GM19043 (cell line): ENCODE data around the gene KRT16.
"Not testable (repeated sequence)": the region's sequence is repeated elsewhere in the genome, so short reads cannot be mapped to it uniquely, and the experiment has no call there.

Source experiments
- ATAC-seq: cut with Tn5 transposase; IDR thresholded peaks from one replicate; pipeline ENCODE4 v1.9.1; 2021; ENCODE audit warnings: low read depth; ENCODE audit not compliant: unreplicated experiment

KRT16 gene

DNA sequence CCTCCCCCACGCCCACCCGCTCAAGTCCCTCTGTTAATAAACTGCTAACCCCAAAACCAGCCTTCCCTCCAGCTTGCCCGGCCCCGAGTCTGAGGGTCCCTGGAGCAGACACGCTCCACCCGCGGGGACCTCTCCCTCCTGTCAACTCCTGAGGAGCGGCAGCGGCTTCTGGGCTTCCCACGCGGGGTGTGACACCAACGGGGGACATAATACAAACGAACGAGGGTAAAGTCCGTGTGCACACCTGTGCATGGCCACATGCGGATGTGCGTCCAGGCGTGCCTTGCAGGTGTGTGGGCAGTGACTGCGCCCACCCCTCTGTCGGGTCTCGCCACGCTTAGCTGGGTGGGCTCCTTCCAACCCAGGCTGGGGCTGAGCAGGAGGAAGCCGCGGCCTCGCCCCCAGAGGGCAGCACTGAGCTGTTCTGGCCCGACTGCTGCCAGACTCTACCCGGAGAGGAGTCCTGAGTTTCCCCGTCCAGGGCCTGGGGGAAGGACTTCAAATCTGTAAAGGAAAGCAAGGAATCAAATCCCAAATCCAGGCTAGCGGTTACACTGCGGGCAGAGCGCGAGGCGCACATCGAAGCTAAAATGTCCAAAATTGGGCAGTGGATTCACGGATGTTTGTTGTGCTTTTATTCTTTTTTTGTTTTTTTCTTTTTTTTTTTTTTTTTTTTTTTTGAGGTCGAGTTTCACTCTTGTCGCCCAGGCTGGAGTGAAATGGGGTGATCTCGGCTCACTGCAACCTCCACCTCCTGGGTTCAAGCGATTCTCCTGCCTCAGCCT, 36.0 kb upstream of the KRT16 start:
- no peak for ATAC-seq

DNA sequence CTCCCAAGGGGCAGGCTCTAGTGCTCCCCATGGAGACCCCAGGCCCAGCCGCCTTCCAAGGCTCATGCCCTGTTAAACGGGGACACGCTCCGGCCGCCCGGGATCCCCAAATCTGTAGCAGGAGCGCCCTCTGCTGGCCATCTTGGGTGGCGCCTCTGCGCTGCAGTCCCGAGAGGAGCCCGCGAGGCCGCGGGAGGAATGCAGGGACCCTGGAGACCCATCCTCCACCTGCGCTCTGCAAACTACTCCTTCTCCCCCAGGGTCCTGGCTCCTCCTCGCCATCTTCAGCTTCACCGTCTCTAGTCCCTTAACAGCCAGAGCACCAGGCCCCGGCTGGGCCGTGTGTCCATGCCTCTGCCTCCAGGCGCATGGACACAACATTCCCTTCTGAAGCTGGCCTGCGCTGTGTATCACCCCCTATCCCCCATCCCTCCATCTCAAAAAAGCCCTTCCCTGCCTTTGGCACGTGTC, 35.4 kb upstream of the KRT16 start:
- no peak for ATAC-seq

DNA sequence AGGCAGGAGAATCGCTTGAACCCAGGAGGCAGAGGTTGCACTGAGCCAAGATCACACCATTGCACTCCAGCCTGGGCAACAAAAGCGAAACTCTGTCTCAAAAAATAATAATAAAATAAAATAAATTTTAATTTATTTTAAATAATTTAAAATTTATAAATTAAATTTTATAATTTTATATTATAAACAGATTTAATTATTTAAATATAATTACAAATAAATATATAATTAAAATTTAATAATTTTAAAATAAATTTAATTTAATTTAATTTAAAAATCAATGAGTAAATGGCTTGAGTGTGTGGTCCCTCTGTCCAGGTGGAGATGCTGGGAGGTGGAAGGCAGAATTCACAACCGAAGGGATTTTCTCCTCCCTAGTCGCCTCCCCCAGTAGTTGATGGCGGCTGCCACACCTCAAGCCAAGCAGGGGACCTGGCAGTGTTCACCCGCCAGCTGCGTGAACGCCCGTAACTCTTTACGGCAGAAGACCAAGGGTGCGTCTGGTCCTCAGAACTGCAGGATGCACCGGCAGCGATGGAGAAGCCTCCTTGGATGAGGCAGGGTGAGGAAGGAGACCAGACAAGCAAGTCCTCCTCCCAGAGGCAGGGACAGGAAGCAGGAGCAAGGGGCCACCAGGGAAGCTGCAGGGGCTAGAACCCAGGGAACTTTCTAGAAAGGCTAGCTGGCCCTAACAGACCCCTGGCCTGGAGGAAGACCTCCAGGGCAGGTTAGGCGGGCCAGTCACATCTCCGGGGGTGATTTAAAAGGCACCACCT, 34.7 kb upstream of the KRT16 start:
- ATAC-seq: no peak

DNA sequence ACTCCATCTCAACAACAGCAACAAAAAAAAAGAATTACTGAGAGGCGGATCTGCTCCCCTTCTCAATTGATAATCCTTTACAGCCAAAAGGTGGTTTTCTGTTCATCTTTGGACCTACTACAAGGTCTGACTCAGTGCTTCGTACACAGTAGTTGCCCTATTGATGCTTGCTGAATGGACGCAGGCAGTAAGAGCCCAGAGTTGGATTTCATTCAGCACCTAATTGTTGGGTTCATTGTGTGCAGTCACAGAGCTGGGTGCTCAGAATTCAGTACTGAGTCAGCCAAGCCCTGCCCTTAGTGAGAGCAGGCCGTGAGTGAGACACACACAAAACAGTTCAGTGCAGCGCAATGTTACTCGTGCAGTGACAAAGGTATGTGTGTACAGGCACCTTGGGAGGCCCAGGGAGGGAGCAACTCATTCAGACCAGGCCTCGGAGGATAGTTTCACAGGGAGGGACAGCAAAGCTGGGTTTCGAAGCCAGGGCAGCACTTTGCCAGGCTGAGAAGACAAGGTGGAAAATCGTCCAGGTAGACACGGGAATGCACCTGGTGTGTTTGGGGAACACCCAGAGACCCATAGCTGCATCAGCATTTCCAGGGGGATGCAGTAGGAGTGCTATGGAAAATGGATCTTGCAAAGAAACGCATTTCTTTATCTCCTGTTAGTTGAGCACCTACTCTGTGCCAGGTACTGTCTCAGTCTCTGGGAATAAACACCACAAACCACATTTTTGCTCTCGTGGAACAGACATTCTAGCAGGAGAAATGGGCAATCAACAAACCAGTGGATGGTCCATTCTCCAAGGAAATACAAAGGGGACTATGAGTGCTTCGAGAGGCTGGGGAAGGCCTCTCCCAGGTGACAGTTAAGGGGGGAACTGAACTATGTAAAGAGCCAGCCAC, 29.9 kb upstream of the KRT16 start:
- no peak for ATAC-seq

DNA sequence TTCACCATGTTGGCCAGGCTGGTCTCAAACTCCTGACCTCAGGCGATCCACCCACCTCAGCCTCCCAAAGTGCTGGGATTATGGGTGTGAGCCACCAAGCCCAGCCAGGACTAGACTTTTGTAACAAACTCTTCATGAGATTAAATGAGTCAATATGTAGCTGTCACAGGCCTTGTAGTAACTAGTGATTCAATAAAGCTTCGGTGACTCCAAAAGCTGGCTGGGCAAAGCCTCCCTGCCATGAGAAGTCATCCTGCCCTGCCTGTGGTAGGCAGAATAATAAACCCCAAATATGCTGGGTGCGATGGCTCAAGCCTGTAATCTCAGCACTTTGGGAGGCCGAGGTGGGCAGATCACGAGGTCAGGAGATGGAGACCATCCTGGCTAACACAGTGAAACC, 28.0 kb upstream of the KRT16 start:
- not testable (repeated sequence) for ATAC-seq

DNA sequence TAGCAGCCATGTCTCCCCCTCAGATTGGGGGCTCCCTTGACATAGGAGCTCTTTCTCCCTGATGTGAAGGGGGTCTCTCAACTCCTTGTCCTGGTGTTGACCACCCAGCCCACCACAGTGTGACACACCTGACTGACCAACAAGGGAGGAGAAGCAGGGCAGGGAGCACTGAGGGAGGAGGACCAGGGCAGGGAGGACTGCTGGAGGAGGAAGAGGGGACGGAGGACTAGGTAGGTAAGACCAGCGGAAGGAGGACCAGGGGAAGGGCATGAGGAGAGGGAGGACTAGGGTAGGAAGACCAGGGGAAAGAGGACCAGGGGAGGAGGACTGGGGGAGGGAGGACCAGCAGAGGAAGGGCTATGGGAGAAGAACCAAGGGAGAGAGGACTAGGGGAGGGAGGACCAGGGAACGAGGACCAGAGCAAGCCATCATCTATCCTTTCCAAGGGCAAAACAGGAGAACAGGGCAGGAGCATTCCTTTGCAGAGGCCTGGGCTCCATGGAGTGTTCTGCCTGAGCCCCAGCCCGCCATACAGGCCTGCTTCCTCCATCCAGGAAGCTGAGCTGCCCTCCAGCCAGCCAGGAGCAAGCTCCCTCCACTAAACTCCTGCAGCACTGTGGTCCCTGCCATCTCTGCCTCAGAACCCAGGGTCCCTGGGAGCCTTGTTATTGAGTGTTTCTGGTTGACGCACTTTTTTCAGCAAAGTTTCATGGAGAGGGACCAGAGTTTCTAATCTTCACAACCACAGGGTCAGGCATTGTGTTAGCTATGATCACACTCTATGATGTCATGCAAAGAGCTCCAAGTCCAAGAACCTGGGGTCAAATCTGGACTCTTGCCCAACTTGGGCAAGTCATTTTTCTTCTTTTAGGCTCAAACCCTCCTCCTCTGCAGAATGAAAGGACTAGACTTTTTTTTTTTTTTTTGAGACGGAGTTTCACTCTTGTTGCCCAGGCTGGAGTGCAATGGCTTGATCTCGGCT, 27.2 kb upstream of the KRT16 start:
- no peak for ATAC-seq

DNA sequence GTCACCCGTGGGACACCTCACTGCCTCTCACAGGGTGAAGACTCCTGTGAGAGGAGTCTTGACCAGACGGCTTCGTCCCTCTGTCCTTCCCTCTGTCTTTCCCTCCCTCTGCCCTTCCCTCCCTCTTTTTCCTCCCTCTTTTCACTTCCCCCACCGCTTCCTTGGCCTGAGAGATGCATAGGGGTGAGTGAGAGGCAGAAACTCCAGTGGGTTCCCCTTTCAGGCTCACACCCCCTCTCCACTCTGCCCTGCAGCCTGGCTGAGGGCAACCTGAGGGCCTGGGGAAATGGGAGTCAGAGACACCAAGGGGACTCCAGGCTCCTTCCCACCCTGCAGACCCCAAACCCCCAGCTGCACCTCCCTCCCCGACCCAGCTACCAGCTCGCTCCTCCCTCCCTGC, 26.4 kb upstream of the KRT16 start:
- no peak for ATAC-seq

DNA sequence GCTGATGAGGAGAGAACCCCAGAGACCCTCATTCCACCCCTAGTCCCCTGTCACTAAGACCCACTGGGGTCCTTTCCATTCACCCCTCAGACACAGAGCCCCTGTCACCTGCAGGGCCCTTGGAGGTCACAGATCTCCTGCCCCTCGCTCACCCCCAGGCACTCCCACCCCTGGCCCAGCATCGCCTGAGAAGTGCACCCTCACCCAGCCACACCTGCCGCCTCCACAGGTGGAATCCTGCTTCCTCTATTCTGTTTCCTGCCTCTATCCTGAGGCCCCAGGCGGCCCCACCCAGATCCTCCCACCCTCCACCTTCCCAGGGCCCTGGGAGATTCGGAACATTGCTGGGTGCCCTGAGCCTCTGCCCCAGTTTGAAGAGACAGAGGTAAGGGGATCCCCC, 25.6 kb upstream of the KRT16 start:
- ATAC-seq: no peak

DNA sequence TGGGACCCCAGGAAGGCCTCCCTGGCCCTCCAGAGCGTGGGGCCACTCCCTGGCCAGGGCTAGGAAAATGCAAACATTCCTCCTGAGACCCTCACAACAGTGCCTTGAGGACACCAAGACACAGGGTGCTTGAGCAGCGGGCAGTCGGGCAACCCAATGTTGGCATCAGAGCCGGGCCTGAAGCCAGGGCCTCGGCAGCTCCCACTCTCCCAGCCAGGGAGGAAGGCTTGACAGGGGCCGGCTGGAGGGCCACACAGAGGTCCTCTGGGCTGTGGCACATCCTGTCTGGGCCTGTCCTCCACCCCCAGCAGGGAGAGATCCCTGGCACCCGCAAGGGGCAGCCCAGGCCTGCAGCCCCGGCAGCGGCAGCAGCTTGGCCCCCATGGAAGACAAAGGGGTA, 24.1 kb upstream of the KRT16 start:
- ATAC-seq: no peak

DNA sequence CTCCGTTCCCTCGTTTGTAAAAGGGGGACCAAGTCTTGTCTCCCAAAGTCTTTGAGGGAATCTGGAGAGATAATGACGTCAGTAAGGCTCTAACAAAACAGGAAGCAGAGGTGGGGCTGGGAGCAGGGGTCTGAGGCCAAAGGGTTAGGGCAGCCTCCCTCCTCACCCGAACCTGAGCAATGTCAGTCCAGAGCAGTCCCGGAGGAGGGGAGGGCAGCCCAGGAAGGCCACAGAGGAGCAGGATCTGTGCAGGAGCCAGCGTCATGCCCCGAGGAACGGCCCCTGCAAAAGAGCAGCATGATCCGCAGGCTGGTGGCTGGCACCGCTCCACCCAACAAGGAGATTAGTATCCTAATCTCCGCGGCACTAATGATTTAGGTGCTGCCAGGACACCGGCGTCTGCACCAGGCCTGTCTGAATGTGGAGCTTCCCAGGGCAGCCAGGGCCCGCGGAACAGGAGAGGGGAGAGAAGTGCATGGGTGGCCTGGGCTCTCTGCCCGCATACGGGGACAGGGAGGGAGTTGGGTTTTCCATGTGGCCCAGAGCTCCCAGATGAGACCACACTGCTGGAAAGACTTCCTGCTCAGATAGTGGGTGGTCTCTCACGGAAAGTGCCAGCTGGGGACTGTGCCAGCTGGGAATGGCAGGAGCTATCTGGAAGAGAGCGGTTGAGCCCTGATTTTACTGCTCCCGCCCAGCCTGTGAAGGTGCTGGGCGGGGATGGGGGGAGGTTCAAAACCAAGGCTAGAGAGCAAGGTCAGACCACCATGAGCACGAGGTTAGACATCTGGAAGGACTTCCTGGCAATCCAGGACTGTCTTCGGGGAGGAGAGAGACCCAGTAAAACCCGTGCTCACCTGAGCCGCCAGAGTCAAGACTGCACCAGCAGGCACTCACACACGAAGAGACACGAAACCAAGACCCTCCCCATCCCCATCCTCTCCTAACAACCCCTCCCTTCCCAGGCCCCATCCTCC, 22.8 kb upstream of the KRT16 start:
- ATAC-seq: no peak

DNA sequence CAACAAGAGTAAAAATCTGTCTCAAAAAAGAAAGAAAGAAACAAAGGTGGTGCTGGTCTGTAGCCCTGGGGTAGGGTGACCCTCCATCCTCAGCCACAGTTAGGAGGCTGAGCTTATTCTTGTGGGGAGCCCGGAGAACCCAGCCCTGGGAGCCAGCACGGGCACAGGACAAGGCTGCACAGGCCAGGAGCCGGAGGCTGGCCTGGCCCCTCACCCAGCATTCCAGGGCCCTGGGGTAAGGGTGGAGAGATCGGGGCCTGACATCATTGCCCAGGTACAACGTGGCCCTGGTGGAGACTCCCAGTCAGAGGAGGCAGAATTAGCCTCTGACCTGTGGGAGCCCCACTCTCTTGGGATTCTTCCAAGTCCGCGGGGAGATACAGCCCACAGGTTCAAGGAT, 22.1 kb upstream of the KRT16 start:
- ATAC-seq: no peak

DNA sequence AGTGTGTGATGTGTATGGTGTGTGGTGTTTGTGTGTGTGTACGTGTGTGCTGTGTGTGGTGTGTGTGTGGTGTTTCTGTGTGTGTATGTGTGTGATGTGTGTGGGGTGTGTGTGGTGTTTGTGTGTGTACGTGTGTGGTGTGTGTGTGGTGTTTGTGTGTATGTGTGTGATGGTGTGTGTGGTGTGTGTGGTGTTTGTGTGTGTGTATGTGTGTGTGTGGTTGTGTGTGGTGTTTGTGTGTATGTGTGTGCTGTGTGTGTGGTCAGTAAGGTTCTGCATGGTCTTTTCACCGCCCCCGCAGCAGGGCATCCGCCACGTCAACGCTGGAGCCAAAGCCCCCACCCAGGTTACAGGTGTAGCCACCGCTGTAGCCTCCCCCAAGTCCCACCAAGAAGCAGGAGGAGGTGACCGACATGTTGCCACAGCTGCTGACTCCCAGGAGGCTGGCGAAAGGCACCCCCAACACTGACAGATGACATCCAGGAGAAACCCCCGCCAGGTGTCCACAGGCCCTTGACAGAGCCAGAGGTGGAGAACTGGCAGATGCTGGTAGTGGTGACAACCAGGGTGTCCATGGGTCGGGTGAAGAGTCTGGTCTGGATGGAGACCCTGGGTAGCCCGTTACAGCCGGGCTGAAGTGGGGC, 21.1 kb upstream of the KRT16 start:
- ATAC-seq: no peak

DNA sequence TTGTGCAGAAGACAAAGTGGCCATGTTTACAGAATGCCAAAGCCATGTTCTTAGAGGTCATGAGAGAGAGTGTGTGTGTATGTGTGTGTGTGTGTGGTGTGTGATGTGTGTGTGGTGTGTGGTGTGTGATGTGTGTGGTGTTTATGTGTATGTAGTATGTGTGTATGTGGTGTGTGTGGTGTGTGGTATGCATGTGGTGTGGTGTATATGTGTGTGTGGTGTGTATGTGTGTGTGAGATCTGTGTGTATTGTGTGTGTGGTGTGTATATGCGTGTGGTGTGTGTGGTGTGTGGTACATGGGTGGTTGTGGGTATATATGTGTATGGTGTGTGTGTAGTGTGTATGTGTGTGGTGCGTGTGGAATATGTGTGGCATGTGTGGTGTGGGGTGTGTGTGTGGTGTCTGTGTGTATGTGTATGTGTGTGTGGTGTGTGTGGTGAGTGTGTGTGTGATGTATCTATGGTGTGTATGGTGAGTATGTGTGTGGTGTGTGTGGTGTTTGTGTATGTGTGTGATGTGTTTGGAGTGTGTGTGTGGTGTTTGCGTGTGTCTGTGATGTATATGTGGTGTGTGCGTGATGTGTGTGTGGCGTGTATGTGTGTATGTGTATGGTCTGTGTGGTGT, 20.0 kb upstream of the KRT16 start:
- ATAC-seq: no peak

DNA sequence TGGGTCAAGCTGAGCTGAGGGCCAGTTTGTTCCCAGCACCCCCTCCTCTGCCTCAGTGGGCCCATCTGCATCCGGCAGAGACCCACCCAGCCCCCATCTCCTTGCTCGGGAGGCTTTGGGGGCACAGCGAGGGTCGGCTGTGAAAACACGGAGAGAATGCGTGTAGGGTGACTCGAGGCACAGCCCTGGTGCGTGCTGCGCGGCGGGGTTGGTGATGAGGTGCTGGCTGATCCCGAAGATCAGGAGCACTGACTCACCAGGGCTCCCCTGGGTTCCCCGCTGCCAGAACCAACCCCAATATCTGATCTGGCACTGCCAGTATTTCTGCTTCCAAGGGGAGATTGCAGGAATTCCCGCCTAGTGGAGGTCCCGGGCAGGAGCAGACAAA, 19.3 kb upstream of the KRT16 start:
- no peak for ATAC-seq

DNA sequence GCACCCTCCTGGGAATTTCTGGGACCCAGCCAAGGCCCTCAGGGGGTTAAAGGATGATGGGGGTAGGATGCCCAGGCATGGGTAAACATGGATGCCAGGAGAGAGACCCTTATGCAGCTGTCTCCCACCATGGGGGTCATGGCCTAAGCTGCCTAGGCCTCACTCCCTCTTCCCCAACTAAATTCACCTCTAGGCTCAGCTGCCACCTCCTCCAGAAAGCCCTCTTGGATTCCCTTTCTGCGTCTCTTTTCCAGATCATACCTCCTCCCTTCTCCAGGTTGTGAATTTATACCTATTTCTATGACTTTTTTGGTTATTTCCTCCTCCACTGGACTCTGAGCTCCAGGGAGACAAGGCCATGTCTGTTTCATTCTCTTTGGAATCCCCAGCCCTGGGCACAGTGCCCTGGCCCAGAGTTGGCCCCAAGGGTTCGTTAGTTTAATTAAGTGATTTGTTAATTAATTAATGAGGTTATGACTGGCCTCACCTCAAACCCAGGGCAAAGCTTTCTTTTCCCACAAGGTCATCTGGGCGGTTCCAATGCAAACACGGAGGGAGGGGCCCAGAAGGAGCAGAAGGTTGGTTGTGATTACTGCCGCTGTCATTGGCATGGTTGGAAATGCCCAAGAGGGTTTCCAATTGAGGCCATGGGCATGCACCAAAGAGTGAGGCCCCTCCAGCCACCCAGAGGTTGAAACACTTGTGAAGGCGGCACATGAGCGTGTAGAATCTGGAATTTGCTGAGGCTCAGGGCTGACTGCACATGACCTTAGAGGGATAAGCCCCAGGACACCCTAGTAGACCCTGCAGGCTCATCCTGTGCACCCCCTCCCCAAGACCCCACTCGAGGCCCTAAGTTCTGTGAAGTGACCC, 18.7 kb upstream of the KRT16 start:
- ATAC-seq: no peak

DNA sequence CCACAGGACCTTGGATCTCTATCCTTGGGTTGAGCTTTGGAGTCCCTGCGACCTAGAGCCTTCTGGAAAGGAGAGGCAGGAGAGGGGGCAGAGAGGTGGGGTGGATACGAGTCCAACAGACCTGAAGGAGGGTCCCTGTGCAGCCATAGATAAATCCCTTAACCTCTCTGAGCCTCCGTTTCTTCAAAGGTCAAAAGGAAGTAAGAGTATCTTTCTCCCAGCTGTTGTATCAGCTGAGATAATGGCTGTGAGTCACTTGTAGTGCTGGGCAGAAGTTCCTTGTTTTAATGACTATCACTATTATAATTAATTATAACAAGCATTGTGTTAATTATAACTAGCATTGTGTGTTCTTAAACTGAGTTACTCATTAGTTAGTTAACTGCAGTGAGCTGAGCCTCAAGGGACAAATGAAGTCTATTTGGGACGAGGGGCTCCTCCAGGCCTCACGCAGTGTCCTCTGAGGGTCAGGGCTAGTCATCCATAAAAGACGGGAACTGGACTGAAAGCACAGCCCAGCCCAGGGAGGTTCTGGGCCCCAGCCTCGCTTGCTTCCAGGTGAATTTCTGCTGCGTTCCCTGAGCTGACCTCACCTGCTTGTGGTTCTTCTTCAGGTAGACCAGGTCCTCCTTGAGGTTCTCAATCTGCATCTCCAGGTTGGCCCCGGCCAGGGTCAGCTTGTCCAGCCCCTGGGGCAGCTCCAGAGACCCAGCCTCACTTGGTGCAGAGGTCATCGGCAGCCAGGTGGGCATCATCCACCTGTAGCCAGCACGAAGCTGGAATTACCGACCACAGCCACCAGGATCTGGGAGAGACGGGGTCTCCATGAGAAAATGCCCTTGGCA, 17.5 kb upstream of the KRT16 start:
- ATAC-seq: no peak
